Measurements from ENCODE around the gene WFIKKN2. TPM values are rescaled to one million over a fixed set of nuclear protein-coding genes. Genes with fewer than 3 reads are reported as not detected.

The WFIKKN2 gene
- total and polyA plus RNA-seq, 2 experiments from 2014 or later, result 0.50 TPM; not detected in 1

DNA sequence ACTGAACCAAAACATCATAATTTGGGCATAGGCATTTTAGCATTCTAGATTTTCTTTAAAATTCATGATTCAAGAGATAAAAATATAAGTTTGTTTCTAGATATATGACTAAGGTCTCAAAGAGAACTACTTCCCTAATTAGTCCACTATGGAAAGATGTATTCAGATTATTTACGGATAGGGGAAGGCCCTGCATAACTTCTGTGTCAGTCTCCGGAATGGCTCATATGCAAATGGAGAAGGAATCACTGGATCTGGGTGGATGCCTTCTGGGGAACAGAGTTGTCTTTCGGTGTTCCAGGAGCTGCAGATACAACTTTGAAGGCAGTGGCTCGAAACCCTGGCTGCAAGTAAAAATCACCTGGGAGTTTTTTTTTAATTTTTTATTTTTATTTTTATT lies 17.1 kb upstream of the WFIKKN2 start:
- no peak overlapping the region for H3K4me3 ChIP-seq
- H3K4me2 ChIP-seq, result no peak overlapping the region
- 86% methylated on average over 4 of the region's 4 CpGs for WGBS (ENCODE audit: low lambda C conversion rate, missing lambda C conversion rate)
- no peaks in the 10 kb centered on the region for H3K79me2 ChIP-seq
- no peaks in the 10 kb centered on the region for H3K36me3 ChIP-seq (replicated peaks; ENCODE audit: insufficient read depth, low read depth)
- H4K20me1 ChIP-seq (ENCODE audit: insufficient read depth, poor library complexity, severe bottlenecking), result no peaks in the 10 kb centered on the region
- H3K27ac ChIP-seq, result no peak overlapping the region
- H3K9me2 ChIP-seq (replicated peaks; ENCODE audit: insufficient read depth), result no peaks in the 10 kb centered on the region
- no peaks in the 10 kb centered on the region for H3K9me3 ChIP-seq (ENCODE audit: low read depth)
- no peaks in the 10 kb centered on the region for H3K27me3 ChIP-seq
- H3K4me1 ChIP-seq (ENCODE audit: insufficient read depth), result peaks cover 4% of the 10 kb centered on the region
- no peak for TF ChIP-seq CTCF (IDR thresholded peaks at IDR 0.05; ENCODE audit: poor library complexity)
- TF ChIP-seq EZH2phosphoT487 (IDR thresholded peaks at IDR 0.05; ENCODE audit: low read depth, severe bottlenecking, unreplicated experiment), result no peak
- DNase-seq (ENCODE audit: low spot score), result no peak
- no peak overlapping the region for H2AFZ ChIP-seq

GRCh38 chr17:50818921-50819657 lies 16.3 kb upstream of the WFIKKN2 start:
- Histone ChIP-seq H3K4me2 (no peak overlapping the region), H3K79me2 (no peaks in the 10 kb centered on the region), H3K4me1 (ENCODE audit: insufficient read depth) (peaks cover 4% of the 10 kb centered on the region), H4K20me1 (ENCODE audit: insufficient read depth, poor library complexity, severe bottlenecking) (no peaks in the 10 kb centered on the region), H3K36me3 (replicated peaks; ENCODE audit: insufficient read depth, low read depth) (no peaks in the 10 kb centered on the region), H3K27ac (no peak overlapping the region), H3K9me2 (replicated peaks; ENCODE audit: insufficient read depth) (no peaks in the 10 kb centered on the region), H3K4me3 (no peak overlapping the region), H2AFZ (no peak overlapping the region), H3K27me3 (no peaks in the 10 kb centered on the region), H3K9me3 (ENCODE audit: low read depth) (no peaks in the 10 kb centered on the region)
- WGBS (ENCODE audit: low lambda C conversion rate, missing lambda C conversion rate), result 72% methylated on average over 6 of the region's 6 CpGs
- no peak for TF ChIP-seq CTCF (IDR thresholded peaks at IDR 0.05; ENCODE audit: poor library complexity)
- no peak for TF ChIP-seq EZH2 (IDR thresholded peaks at IDR 0.05; ENCODE audit: borderline replicate concordance)
- no peak for TF ChIP-seq EZH2phosphoT487 (IDR thresholded peaks at IDR 0.05; ENCODE audit: low read depth, severe bottlenecking, unreplicated experiment)
- no peak for DNase-seq (ENCODE audit: low spot score)

GRCh38 chr17:50820651-50821050 lies 14.7 kb upstream of the WFIKKN2 start:
- H4K20me1 ChIP-seq (ENCODE audit: insufficient read depth, poor library complexity, severe bottlenecking), result no peaks in the 10 kb centered on the region
- no peaks in the 10 kb centered on the region for H3K79me2 ChIP-seq
- no peaks in the 10 kb centered on the region for H3K27me3 ChIP-seq
- no peaks in the 10 kb centered on the region for H3K36me3 ChIP-seq (replicated peaks; ENCODE audit: insufficient read depth, low read depth)
- no peak overlapping the region for H3K27ac ChIP-seq
- H3K4me2 ChIP-seq, result no peak overlapping the region
- no peaks in the 10 kb centered on the region for H3K9me3 ChIP-seq (ENCODE audit: low read depth)
- H3K4me3 ChIP-seq, result no peak overlapping the region
- 89% methylated on average over 10 of the region's 10 CpGs for WGBS (ENCODE audit: low lambda C conversion rate, missing lambda C conversion rate)
- no peak for TF ChIP-seq CTCF (IDR thresholded peaks at IDR 0.05; ENCODE audit: poor library complexity)
- no peak for TF ChIP-seq EZH2phosphoT487 (IDR thresholded peaks at IDR 0.05; ENCODE audit: low read depth, severe bottlenecking, unreplicated experiment)
- TF ChIP-seq EZH2 (IDR thresholded peaks at IDR 0.05; ENCODE audit: borderline replicate concordance), result no peak
- peaks cover 4% of the 10 kb centered on the region for H3K4me1 ChIP-seq (ENCODE audit: insufficient read depth)
- DNase-seq (ENCODE audit: low spot score), result no peak
- no peak overlapping the region for H2AFZ ChIP-seq
- H3K9me2 ChIP-seq (replicated peaks; ENCODE audit: insufficient read depth), result no peaks in the 10 kb centered on the region

Data from hepatocyte (in vitro differentiated cells).